IPS DF 19.7 (cell line): ENCODE measurements around the gene CD99L2.
"Not testable (repeated sequence)": the region's sequence is repeated elsewhere in the genome, so short reads cannot be mapped to it uniquely, and the experiment has no call there.

ENCODE experiments used
- DNase-seq: peaks from one replicate; pipeline ENCODE4 v3.0.0-alpha.2; 2013; ENCODE audit warnings: low read depth, low spot score

The CD99L2 gene

DNA sequence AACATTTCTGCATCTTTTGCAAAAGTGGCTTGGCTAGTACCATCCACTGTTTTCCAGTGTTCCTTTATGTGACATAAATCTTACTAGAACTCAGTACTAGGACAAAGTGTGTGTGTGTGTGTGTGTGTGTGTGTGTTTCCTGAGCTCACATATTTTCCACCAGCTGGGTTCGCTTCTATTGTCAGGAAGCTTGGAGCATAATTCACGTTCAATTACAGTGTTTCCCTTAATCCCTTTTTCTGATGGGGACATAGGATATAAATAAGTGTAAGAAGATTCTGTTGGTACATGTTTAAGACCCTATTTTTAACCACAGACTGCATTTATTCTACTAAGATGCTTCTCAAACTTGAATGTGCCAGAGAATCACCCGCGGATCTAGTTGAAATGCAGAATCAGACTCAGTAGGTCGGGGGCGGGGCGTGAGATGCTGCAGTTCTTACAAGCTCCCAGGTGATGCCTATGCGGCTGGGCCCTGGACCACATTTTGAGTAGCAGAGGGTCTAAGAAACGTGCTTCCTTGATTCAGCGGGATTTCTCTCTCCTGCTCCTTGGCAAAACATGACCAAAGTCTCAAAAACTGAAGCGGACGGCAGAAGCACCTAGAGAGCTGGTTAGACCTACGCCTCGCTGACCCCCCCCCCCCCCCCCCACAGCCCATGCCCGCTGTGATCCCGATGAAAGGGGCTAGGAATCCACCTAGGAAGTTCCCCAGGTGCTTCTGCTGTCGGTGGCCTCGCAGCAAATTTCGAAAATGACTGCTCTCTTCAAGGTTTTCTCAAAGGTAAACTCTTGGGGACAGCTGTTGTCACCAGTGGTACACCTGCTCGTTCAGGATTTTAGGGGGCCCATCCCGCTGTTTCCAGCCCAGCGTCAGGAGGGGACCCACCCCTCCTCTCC lies 797 bp downstream of the CD99L2 start:
- no peak for DNase-seq

DNA sequence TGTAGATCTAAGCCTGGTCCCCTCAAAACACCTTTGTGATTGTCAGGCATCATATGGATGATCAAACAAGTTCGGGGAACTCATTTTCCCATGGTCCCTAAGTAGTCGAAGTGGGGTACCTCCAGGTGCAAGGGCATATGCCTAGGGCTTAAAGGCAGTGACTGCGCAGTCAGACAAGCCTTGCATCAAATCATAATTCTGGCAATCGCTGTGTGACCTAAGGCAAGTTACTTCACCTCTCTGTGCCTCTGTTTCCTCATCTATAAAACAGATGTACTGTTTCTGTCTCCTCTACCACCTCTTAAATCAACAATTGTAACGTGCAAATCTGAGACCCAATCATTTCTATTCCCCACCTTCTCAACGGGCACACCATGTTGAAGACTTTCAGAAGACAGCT lies 1.8 kb downstream of the CD99L2 start:
- no peak for DNase-seq

DNA sequence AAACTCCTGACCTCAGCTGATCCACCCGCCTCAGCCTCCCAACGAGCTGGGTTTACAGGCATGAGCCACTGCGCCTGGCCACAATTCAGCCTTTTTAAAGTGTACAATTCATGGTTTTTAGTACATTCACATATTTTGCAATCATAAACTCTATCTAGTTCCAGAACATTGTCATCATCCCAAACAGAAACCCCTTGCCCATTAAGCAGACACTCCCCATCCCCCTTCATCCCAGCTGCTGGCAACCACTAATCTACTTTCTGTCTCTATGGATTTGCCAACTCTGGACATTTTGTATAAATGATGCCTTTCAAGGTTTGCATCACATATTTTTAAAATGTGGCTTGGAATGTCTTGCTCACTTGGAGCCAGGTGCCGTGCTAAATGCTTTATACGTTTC lies 4.5 kb downstream of the CD99L2 start:
- DNase-seq: no peak

DNA sequence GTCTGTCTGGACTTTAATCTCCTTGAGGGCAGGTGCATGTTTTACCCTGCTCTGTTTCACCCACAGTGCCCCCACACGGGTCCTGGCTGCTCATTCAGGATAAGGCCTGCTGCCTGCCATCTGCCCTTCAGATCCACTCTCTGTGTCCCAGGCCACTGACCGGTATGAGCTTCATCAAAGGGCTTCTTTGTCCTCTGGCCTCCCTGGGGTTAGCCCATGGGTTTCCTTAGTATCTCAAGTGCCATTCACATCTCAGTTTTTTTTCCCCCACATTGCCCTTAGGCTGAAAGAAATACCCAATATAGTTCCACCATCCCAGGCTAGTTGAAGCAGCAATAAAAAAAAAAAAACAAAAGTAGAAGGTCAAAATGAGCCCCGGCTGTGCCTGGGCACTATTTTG lies 9.3 kb downstream of the CD99L2 start:
- no peak for DNase-seq

DNA sequence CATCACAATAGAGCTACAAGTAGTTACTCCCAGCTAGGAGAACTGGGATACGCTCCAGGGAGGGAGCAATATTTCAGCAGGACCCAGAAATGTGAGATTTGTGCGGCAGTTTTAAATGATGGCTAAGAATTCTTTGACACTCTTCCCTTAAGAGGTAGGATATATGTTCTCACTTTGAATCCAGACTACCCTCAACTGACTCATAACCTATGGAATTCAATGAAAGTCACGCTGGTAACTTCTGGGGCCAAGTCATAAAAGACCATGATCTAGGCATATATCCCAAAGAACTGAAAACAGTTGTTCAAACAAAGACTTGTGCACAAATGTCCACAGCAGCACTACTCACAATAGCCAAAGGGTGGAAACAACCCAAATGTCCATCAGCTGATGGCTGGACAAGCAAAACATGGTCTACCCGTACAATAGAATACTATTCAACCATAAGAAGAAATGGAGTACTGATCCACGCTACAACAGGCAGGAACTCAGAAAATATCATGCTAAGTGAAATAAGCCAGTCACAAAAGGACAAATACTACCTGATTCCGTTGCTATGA lies 10.5 kb downstream of the CD99L2 start:
- DNase-seq: no peak

DNA sequence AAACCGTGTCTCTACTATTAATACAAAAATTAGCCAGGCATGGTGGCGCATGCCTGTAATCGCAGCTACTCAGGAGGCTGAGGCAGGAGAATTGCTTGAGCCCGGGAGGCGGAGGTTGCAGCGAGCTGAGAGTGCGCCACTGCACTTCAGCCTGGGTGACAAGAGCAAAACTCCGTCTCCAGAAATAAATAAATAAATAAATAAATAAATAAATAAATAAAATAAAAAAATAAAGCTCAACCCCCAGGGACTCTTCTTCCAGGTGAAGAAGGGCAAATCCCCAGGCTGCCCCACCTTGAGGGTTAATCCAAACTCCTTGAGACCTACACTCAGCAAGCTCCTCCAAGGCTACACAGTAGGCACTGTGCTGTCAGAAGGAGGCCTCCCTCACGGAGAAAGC lies 11.2 kb downstream of the CD99L2 start:
- not testable (repeated sequence) for DNase-seq

DNA sequence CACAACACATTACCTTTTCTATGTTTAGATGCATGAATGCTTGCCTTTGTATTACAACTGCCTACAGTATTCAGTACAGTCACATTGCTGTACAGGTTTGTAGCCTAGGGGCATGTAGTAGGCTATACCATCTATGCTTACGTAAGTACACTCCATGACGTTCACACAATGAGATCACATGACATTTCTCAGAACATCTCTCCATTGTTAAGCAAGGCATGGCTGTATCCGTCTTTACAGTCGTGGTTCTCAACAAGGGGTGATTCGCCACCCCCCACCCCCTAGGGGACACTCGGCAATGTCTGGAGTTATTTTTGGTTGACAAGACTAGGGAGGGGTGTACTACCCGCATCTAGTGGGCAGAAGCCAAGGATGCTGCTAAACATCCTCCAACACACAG lies 12.1 kb downstream of the CD99L2 start:
- DNase-seq: no peak

DNA sequence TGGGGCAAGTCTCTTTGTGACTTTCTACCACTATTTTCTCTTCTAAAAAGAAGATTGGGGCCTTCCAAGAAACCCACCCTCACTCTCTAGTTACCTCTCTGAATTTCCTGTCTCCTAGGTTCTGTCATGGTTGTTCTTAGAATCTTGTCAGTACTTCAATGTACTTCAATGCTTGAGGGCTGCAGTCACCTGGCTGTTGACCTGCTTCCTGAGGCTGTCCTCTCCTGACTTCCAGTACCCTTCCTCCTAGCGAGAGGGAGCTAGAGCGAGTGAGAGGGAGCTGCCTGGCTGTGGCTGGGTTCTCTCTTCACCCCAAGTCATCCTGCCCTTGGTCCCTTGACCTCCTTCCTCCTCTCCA lies 17.7 kb downstream of the CD99L2 start:
- no peak for DNase-seq

DNA sequence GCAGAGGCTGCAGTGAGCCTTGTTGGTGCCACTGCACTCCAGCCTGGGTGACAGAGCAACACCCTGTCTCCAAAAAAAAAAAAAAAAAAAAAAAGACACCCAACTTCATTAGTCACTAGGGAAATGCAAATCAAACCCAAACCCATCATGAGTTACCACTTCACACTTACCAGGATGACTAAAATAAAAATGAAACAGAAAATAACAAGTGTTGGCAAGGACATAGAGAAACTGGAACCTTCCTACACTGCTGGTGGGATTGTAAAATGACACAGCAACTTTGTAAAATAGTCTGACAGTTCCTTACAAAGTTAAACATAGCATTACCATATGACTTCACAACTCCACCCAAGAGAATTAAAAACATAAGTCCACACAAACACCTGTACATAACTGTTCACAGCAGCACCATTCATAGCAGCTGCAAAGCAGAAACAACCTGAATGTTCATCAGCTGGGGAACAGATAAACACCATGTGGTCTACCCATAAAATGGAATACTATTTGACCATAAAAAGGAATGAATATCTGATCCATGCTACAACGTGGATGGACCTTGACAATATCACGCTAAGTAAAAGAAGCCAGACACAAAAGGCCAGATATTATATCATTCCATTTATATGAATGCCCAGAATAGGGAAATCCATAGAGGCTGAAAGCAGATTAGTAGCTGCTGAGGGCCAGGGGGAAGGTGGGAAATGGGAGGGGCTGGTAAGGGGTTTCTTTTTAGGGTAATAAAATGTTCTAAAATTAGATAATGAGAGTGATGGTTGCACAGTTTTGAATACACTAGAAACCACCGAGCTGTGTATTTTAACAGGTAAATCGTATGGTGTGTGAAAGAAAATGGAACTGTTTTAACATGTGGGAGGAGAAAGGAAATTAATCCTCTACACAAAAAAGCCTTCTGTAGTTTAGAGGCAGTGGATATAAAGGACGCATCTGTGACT lies 18.3 kb downstream of the CD99L2 start:
- no peak for DNase-seq

DNA sequence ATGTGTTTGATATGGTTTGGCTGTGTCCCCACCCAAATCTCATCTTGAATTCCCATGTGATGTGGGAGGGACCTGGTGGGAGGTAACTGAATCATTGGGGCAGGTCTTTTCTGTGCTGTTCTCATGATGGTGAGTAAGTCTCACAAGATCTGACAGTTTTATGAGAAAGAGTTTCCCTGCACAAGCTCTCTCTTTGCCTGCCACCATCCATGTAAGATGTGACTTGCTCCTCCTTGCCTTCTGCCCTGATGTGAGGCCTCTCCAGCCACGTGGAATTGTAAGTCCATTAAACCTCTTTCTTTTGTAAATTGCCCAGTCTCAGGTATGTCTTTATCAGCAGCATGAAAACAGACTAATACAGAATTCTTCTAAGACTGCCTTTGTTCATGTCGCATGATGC lies 22.8 kb downstream of the CD99L2 start:
- DNase-seq: not testable (repeated sequence)

DNA sequence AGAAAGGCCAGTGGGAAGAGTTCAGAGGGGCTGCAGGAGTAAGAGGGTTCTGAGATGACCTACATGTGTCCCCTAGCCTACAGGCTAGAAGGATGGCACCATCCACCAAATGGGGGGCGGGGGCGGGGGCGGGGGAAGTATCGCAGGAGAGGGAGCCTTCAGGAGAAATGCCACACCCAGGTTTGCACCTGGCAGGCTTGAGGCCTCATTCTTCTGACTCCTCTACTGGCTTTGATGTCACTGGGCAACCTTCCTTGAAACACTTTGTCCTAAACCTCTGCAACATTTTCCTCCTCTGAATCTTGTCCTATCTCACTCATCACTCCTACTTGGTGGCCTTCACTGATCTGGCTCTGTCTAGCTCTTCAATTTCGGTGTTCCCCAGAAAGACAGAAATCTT lies 24.0 kb downstream of the CD99L2 start:
- DNase-seq: no peak

DNA sequence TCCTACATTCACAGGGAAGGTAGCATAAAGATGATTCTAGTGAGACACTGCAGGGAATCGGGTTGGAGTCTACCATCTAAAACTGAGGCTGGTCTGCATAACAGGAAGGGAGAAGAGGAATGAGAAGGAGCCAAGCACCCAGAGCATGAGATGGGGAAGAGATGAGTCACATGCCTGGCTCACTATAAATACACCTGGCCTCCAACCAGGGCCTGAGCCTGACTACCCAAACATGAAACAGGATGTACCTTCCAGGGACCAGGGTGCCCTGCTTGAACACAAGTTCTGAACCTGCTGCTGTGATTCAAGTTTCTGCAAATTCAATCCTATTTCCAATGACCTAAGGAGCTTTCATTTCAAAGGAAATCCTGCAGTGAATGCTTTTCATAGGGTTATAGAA lies 24.9 kb downstream of the CD99L2 start:
- no peak for DNase-seq

DNA sequence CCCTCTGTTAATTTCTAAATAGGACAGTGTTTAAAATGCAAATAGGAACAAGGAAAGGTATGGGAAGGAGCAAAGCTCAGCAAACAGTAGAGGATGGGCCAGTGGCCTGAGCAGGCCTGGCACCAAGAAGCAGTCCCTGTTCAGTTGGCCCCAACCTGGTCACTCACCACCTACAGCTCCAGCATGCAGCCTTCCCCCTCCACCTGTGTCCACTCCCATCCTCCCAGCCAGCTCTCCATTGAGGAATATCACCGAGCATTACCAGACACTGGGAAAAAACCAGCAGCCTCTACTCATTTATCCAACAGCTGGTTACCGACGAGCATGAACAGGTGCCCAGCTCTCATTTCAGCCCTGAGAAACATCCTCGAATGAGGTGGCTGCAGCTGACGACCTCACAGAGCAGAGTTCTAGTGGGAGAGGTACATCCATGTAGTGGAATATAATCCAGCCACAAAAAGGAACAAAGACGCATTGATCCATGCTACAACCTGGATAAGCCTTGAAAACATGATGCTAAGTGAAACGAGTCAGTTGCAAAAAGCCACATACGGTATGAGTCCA lies 25.6 kb downstream of the CD99L2 start:
- no peak for DNase-seq

DNA sequence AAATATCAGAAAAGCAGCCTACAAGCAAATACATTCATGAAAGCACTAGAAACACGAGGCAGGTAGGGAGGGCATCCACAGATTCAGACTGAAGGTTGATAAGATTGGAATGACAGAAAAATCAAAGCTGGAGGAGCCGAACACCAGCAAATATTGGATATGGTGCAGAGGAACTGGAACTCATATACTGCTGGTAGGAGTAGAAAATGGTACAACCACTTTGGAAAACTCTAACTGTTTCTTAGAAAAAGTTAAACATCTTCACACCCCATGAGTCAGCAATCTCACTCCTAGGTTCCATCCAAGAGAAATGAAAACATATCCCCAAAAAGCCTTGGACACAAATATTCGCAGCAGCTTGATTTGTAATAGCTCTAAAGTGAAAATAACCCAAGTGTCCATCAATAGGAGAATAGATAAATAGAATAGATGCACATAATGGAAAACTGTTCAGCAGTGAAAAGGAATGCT lies 27.1 kb downstream of the CD99L2 start:
- DNase-seq: no peak

DNA sequence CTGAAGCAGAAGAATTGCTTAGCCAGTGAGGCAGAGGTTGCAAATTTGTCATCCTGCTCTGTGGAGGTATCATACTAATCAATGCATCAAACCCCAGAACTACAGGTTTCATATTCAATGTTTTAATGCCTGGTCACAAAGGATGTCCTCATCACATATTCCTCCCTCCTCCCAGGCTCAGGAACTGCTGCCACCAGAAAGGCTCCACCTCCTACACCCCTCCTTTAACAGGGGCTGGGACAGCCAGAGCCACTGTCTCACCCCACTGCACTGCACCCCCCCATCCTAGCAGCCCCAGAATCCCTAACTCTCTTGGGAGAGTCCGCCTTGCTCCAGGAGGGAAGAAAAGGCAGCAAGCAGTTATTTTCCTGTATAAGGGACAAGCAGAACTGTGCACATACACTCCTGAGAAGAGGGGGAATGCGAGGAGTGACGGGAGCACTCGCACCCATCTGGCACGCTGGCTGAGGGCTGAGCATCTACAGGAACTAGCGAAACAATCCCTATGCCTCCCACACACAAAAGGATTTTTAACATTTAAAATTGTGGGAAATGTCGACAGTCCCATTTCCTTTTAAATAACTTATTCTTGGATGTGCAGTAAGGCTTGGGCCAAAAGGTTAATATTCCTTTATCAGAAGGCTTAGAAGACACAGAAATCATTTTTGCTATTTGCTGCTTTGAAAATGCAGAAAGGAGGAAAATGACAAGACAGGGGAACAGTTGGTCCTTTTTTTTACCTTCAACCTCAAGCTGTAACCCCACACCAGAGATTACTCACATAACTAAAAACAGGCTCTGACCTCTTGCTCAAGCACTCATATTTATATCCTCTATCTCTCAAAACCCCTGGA lies 27.8 kb downstream of the CD99L2 start:
- no peak for DNase-seq

DNA sequence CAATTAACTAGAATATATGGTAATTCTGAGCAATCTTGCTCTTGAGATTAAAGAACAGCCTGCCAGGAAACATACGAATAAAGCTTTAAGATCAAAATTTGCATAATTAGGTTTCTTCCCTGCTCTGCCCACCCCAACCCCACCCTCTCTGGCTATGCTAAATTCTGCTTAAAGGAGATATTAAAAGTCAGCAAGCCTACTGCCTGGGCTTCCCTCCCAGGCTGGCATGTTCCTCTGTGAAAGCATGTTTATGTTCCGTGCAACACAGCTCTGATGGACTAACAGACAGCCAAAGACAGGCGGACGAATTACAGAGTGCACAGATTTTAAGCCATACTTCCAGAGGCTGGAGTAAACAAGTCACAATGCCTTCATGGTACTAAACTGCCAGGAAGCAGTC lies 28.4 kb downstream of the CD99L2 start:
- DNase-seq: no peak

DNA sequence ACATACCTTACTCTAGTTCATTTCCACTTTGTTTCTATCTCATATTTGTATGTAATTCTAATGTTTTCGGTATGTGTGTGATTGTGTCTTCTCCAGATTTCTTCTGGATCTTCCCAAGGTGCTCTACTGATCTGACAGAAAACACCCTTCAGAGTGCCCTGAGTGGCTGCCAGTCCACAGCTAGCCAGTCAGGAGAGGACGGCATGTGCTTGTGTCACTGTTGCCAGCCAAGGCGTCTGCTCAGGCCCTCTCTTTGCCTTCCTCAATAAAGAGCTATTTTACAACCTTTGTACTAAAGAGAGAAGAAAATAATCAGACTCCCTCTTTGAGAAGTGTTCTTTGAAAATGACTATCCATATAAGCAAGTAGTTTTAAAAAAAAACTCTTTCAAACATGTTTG lies 29.0 kb downstream of the CD99L2 start:
- no peak for DNase-seq

DNA sequence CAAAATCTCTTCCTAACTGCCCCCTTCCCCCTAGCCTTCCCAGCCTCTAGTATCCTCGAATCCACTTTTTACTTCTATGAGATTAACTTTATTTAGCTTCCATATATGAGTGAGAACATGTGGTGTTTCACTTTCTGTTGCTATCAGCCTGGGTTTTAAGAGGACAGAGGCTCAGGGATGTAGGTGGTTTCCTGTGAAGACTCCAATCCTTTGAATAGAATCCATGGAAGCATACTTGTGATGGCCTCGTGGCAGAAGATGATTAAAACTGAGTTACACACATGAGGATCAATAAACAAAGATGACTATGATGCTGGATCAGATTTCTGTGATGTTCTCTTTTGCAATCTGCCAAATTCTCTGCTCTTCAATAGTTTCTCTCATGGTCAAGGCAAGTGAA lies 29.8 kb downstream of the CD99L2 start:
- DNase-seq: no peak

DNA sequence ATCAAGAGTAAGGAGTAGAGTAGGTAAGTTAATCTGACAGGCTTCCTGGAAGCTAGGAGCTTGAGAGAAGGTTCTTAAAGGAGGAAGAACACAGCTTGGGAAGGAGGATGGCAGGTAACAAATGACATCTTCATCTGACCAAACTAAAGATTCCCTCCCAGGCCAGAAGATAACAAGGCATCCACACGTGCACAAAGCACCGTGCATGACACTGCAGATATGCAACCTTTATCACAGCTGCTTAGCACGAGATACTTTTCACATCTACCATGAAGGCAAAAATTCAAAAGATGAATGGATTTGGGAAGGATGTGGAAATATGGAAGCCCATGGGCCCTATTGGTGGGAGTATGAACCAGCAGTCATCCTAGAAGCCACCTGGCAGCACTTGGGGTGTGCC lies 34.3 kb downstream of the CD99L2 start:
- DNase-seq: no peak

DNA sequence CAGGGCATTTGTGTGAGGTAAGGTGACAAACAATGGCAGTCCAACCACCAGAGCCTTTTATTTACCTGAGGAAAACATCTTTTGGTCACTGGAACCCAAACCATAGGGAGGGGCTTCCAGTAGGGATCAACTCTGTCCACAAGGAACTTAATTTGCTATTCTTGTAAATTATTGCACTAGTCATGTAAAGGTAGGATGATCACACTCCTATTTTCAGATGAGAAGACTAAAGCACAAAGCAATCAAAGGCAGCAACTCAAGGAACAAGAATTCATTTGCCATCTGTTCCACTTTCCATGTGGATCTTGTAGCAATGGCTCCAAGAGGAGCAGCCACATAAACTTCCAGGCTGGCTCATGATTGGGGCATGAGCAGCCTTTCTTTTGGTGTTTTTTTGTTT lies 35.3 kb downstream of the CD99L2 start:
- no peak for DNase-seq

DNA sequence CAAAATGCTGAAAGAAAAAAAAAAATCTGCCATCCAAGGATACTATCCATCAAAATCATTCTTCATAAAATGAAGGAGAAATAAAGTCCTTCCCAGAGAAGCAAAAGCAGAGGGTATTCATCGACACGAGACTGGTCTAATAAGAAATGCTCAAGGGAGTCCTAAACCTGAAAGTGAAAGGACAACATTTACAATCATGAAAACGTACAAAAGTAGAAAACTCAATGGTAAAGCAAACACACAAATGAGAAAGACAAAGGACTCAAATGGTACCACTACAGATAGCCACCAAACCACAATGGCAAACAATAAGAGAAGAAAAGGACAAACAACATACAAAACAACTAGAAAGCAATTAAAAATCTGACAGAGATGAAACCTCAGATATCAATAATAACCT lies 41.0 kb downstream of the CD99L2 start:
- no peak for DNase-seq
